Activated CD8-positive, alpha-beta memory T cell treated with anti-CD3 and anti-CD28 coated beads for 36 hours (primary cell): ENCODE measurements around the gene YWHAQ. TPM values are rescaled to one million over a fixed set of nuclear protein-coding genes. Genes with fewer than 3 reads are reported as not detected.

ENCODE experiments used
- CTCF ChIA-PET: fragments of 350-600 bp; sonication (Branson Sonifier 250); formaldehyde crosslinking; loops from one replicate; lab custom pipeline; 2021; ENCODE audit warnings: antibody characterized with exemption; lab: Charles Lee
- POLR2A ChIA-PET: fragments of 350-600 bp; sonication (Branson Sonifier 250); formaldehyde crosslinking; loops from one replicate; lab custom pipeline; 2021; ENCODE audit warnings: antibody characterized with exemption; lab: Charles Lee
- total RNA-seq, 2 experiments: library from RNA; stranded (reverse); gene quantifications; one replicate each; pipeline ENCODE4 v1.2.3, GENCODE V29; 2021

Gene YWHAQ
- total RNA-seq = 100 to 1,000 TPM; 477 to 500 TPM

- ChIA-PET CTCF (interaction anchor here (1.0 to 1.9 kb wide), 5 partner anchors 25 to 118 kb away, joined by 3 to 7 read pairs (median 3); partner anchors contain the start of gene ADAM17), POLR2A (interaction anchor here (0.6 to 2.8 kb wide), 19 partner anchors 8 to 153 kb away, joined by 3 to 35 read pairs (median 5); partner anchors contain the start of gene ADAM17)
Observed at GRCh38 chr2:9630736-9631552, at the start of gene YWHAQ. Gene YWHAQ, minus strand, starts transcription at chr2:9630997. Its CDS starts 545 bp downstream, at chr2:9630452.

- ChIA-PET POLR2A (no interaction called here), CTCF (no interaction called here)
Observed at GRCh38 chr2:9680082-9680481, 49.3 kb upstream of the YWHAQ start.

GRCh38 chr2:9679218-9679617 is 48.4 kb upstream of the YWHAQ start:
- CTCF ChIA-PET = no interaction called here
- POLR2A ChIA-PET = no interaction called here

GRCh38 chr2:9678544-9678943 is 47.7 kb upstream of the YWHAQ start:
- CTCF ChIA-PET = no interaction called here
- POLR2A ChIA-PET = no interaction called here

GRCh38 chr2:9675415-9676351 is 44.9 kb upstream of the YWHAQ start:
- ChIA-PET CTCF (interaction anchor here (1.2 kb wide), 1 partner anchor 124 kb away, joined by 3 read pairs; no protein-coding TSS in a partner anchor), POLR2A (interaction anchor here (0.5 kb wide), 1 partner anchor 221 kb away, joined by 3 read pairs; no protein-coding TSS in a partner anchor)

- ChIA-PET POLR2A (no interaction called here), CTCF (interaction anchor here (0.6 kb wide), 1 partner anchor 30 kb away, joined by 4 read pairs; no protein-coding TSS in a partner anchor)
Observed at GRCh38 chr2:9674891-9675414, 44.2 kb upstream of the YWHAQ start.

GRCh38 chr2:9673914-9674481 is 43.2 kb upstream of the YWHAQ start:
- CTCF ChIA-PET = interaction anchor here (1.2 kb wide), 1 partner anchor 8 kb away, joined by 4 read pairs; no protein-coding TSS in a partner anchor

GRCh38 chr2:9668687-9669345 is 38.0 kb upstream of the YWHAQ start:
- ChIA-PET POLR2A (no interaction called here), CTCF (no interaction called here)

More at GRCh38 chr2:9673914-9674481, 43.2 kb upstream of the YWHAQ start:
- POLR2A ChIA-PET = no interaction called here

- ChIA-PET POLR2A (no interaction called here), CTCF (no interaction called here)
Observed at GRCh38 chr2:9667826-9668225, 37.0 kb upstream of the YWHAQ start.

GRCh38 chr2:9666306-9666705 is 35.5 kb upstream of the YWHAQ start:
- ChIA-PET POLR2A (interaction anchor here (0.7 kb wide), 1 partner anchor 87 kb away, joined by 5 read pairs; no protein-coding TSS in a partner anchor), CTCF (no interaction called here)

GRCh38 chr2:9665898-9666297 is 35.1 kb upstream of the YWHAQ start:
- POLR2A ChIA-PET = no interaction called here
- CTCF ChIA-PET = no interaction called here

GRCh38 chr2:9664365-9664764 is 33.6 kb upstream of the YWHAQ start:
- CTCF ChIA-PET = no interaction called here
- POLR2A ChIA-PET = no interaction called here

- ChIA-PET POLR2A (no interaction called here), CTCF (no interaction called here)
Observed at GRCh38 chr2:9663008-9663879, 32.4 kb upstream of the YWHAQ start.

- ChIA-PET CTCF (no interaction called here), POLR2A (no interaction called here)
Observed at GRCh38 chr2:9661261-9661660, 30.5 kb upstream of the YWHAQ start.

- POLR2A ChIA-PET = no interaction called here
- CTCF ChIA-PET = no interaction called here
Observed at GRCh38 chr2:9660781-9661180, 30.0 kb upstream of the YWHAQ start.

GRCh38 chr2:9660154-9660553 is 29.4 kb upstream of the YWHAQ start:
- CTCF ChIA-PET = no interaction called here
- POLR2A ChIA-PET = no interaction called here

- ChIA-PET CTCF (interaction anchor here (0.6 kb wide), 1 partner anchor 185 kb away, joined by 3 read pairs; no protein-coding TSS in a partner anchor), POLR2A (no interaction called here)
Observed at GRCh38 chr2:9658972-9659371, 28.2 kb upstream of the YWHAQ start.
